ENCODE data around the gene LMO3. TPM values are rescaled to one million over a fixed set of nuclear protein-coding genes. Genes with fewer than 3 reads are reported as not detected.
A peak's percentile ranks its signal among the peaks of the same experiment; 100 is the strongest.

The LMO3 gene
- polyA plus RNA-seq, 3 donors from 2014 or later = not detected

DNA sequence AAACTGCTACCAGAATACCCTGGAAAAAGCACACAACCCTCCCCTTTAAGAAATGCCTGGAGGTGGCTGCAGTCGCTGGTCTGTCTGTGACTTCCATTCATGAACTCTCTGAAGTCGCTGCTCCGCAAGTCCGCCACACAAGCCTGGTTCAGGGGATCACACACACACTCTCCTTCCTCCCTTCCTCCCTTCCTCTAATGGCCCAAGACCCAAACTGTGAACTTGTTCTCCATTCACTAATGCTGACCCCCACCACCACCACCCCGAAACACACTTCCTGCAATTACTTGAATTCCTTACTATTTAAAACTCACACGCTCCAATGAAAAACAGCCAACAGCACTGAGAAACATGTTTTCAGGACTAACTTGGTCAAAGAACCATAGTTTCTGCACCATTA lies 1.0 kb upstream of the LMO3 start:
- Mint-ChIP-seq H3K36me3 (peaks cover 0 to 12% (median 0%) of the 10 kb centered on the region in 3 donors), H3K4me1 (no peaks in the 10 kb centered on the region), H3K4me3 (no peak overlapping the region), H3K27me3 (ENCODE audit: low read depth in 3 of 3) (peaks cover 1 to 11% (median 4%) of the 10 kb centered on the region in 3 donors), H3K27ac (no peak overlapping the region), H3K9me3 (peaks cover 11 to 58% (median 16%) of the 10 kb centered on the region in 6 donors)
- DNase-seq = no peak

DNA sequence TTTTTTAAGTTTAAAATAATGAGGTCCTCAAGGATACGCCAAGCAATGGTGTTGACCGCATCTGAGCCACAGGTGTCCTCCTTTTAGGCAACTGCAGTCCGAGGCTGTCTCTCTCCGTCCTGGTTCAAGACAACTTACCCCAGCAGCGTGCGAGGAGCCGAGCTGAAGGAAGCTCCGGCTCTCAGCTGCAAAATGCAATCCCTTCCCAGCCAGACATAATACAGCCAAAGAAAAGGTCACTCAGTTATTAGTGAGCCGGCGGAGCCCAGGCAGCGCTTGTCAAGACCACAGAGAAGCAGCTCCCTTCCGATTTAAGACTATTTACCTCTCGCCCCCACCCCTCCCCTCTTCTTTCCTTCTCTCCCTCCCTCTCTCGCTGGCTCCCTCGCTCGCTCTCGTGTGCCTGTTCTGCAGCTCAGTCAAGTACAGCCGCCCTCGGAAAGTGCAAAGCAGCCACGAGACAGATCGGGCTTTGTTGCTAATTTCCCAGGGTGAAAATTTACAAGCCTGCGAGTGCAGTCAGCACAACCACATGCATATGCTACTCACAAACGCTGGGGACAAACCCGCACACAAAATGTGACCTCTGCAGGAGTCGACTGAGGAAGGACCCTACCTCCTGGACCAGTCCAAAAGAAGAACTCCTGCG lies 363 bp upstream of the LMO3 start:
- Mint-ChIP-seq H3K27ac (no peak overlapping the region), H3K4me3 (no peak overlapping the region), H3K9me3 (peaks cover 11 to 51% (median 16%) of the 10 kb centered on the region in 6 donors), H3K27me3 (ENCODE audit: low read depth in 3 of 3) (peaks cover 1 to 11% (median 4%) of the 10 kb centered on the region in 3 donors), H3K4me1 (no peaks in the 10 kb centered on the region), H3K36me3 (peaks cover 0 to 12% (median 0%) of the 10 kb centered on the region in 3 donors)
- no peak for DNase-seq

DNA sequence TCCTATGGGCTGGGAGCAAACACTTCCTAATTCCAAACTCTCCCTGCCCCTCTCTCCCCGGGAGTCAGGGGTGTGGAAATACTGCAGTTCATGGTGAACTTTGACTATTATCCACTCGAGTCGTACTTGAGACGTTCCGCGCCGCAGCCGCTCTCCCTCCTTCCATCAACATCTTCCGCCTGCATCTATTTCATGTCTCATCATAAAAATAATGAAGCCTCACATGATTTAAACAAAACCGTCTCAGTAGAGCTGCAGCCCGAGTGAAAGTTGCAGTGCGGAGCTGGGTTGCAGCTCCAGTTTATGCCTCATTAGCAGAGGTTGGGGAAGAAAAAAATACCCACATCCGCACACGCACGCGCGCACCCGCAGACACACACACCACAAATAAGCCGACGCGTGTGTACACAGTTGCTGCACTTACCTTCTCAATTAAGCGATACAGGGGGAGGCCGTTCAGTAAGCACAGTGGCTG lies 283 bp downstream of the LMO3 start:
- peaks cover 0 to 12% (median 0%) of the 10 kb centered on the region in 3 donors for H3K36me3 Mint-ChIP-seq
- H3K27me3 Mint-ChIP-seq (ENCODE audit: low read depth in 3 of 3) = peaks cover 1 to 11% (median 4%) of the 10 kb centered on the region in 3 donors
- no peaks in the 10 kb centered on the region for H3K4me1 Mint-ChIP-seq
- H3K27ac Mint-ChIP-seq = no peak overlapping the region
- H3K9me3 Mint-ChIP-seq = peaks cover 11 to 49% (median 16%) of the 10 kb centered on the region in 6 donors
- peak overlapping the region in 2 of 5 donors; percentile 0 to 33 for H3K4me3 Mint-ChIP-seq
- DNase-seq = no peak

DNA sequence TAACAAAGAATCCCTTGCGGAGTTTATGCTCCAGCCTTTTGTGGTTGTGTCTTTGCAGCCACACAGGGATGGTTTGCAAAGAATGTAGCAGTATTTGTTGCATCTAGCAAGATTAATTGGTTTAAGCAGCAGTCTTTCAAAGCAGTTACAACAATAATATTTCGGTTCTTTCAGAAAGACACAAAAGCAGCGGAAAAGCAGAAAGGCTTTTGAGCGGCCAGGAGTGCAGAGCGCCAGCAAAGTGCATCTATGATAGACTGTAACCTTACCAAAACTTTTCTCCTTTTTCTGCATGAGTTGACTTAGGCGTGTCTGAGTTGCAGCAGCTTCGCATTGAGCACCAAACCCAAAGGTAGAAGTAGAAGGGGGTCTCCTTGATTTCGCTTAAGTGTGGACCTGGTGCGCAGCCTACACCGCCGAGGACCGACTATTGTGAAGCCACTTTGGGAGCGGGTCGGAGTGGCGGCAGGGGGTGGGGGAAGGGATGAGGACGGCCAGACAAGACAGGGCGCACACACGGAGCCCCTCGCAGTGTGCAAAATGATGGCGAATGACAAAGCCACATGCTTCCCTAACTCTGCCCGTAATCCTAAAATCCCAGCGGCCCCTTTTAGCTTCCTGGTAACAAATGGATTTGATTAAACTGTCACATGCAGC lies 1.2 kb downstream of the LMO3 start:
- Mint-ChIP-seq H3K36me3 (peaks cover 0 to 12% (median 0%) of the 10 kb centered on the region in 3 donors), H3K4me1 (no peaks in the 10 kb centered on the region), H3K9me3 (peaks cover 12 to 45% (median 16%) of the 10 kb centered on the region in 6 donors), H3K4me3 (no peak overlapping the region), H3K27ac (no peak overlapping the region), H3K27me3 (ENCODE audit: low read depth in 3 of 3) (peaks cover 1 to 9% (median 4%) of the 10 kb centered on the region in 3 donors)
- DNase-seq = no peak

DNA sequence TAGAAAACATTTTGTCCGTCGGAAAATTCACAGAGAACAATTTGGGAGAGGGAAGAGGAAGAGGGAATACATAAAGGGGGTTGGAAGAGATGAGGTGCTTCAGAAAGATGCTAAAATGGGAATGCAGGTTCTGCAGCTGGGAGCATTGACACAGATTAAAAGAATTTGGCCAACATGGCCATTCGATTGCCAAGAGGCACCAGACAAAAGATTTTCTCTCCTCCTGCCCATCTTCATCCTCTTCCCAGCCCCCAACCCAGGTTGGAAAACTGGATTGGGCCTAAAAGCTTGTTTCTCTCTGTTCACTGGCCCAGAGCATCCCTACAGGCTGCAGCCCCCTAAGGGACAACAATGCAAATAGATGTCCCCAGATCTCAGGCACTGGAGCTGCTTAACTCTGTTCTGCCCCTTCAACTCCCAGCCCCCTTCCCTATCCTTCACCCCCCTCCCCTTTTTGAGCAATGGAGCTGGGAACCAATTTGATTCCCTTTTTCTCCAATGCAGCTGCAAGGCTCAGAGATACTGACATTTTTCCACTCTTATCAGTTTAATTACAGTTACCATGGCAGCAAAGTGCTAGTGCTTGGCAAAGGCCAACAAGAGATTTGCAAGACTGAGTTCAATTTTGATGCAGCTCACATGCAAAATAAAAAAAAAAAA lies 1.9 kb downstream of the LMO3 start:
- H3K36me3 Mint-ChIP-seq = peaks cover 0 to 12% (median 0%) of the 10 kb centered on the region in 3 donors

DNA sequence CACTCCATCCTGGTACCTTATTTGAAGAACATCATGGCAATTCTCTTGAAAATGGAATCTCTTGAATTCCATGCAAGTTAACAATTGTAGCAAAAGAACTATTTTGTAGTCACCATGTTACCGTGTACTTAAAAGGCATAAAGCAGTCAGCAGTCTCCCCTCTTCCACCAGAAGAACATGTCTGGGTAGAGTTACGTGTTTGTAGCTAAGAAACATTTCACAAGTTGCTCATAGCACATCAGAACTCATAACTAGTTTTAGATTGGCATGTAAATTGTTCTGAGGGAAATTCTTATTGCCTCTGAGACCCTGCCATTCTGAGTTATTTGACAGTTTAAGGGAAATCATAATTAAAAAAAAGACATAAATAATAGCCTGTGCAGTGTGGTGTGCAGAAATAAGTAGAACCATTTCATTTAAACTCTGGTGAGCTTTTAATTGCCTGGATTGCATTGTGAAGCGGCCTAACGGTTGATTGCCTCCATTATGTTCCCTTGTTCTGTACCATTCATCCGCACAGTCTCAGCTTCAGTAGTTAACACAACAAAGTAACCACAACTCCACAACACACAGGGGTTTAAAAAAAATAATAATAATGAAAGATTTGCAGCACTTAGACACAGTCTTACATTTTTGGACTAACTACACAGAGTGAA lies 2.6 kb downstream of the LMO3 start:
- H3K27ac Mint-ChIP-seq = no peak overlapping the region
- peaks cover 0 to 9% (median 4%) of the 10 kb centered on the region in 3 donors for H3K27me3 Mint-ChIP-seq (ENCODE audit: low read depth in 3 of 3)
- H3K36me3 Mint-ChIP-seq = peaks cover 0 to 12% (median 0%) of the 10 kb centered on the region in 3 donors
- H3K4me1 Mint-ChIP-seq = no peaks in the 10 kb centered on the region
- DNase-seq = no peak
- no peak overlapping the region for H3K4me3 Mint-ChIP-seq
- H3K9me3 Mint-ChIP-seq = peaks cover 15 to 43% (median 19%) of the 10 kb centered on the region in 6 donors

More for the DNA sequence above, 1.9 kb downstream of the LMO3 start:
- no peaks in the 10 kb centered on the region for H3K4me1 Mint-ChIP-seq
- H3K27me3 Mint-ChIP-seq (ENCODE audit: low read depth in 3 of 3) = peaks cover 0 to 9% (median 4%) of the 10 kb centered on the region in 3 donors
- peaks cover 15 to 45% (median 18%) of the 10 kb centered on the region in 6 donors for H3K9me3 Mint-ChIP-seq
- no peak overlapping the region for H3K4me3 Mint-ChIP-seq
- H3K27ac Mint-ChIP-seq = no peak overlapping the region
- no peak for DNase-seq

DNA sequence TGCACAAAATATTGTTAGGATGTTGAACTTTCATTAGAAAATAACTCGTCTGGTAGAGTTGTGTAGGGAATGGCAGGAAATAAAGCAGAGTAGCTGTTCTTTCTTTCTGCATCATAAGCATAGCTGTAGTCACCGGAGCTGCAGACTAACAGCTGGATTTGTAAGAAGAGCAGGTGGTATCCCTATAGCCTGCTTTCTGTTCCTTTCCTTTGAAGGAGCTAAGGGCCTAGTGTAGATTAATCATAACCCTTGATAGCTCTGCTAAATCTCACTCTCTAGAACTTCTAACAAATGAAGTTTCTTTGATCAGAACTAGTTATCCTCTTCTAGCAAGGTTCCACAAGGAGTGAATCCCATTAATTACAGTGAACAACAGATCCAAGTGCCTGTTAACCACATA lies 3.5 kb downstream of the LMO3 start:
- Mint-ChIP-seq H3K4me3 (no peak overlapping the region), H3K36me3 (peaks cover 0 to 8% (median 0%) of the 10 kb centered on the region in 3 donors), H3K27ac (no peak overlapping the region), H3K27me3 (ENCODE audit: low read depth in 3 of 3) (peaks cover 0 to 7% (median 4%) of the 10 kb centered on the region in 3 donors), H3K9me3 (peaks cover 12 to 34% (median 15%) of the 10 kb centered on the region in 6 donors), H3K4me1 (no peaks in the 10 kb centered on the region)
- no peak for DNase-seq

DNA sequence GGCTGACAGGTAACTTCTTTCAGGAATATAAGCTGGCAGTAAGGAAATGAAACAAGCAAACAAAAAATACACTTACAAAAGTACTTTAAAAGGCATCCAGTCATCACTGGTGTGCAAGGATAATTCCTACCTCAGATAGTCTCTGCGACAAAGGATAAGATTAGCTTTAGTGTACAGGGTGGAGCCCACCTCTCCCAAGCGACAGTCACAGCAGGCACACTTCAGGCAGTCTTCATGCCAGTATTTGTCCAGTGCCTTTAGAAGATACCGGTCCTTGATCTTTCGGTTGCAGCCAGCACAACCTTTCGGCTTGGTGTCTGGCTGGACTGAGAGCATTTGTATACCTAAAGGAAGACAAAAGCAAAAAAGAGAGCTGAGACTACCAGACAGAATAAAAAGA lies 5.4 kb downstream of the LMO3 start:
- peaks cover 0 to 4% (median 0%) of the 10 kb centered on the region in 3 donors for H3K36me3 Mint-ChIP-seq
- peaks cover 5 to 30% (median 9%) of the 10 kb centered on the region in 6 donors for H3K9me3 Mint-ChIP-seq
- peaks cover 0 to 4% (median under 1%) of the 10 kb centered on the region in 3 donors for H3K27me3 Mint-ChIP-seq (ENCODE audit: low read depth in 3 of 3)

DNA sequence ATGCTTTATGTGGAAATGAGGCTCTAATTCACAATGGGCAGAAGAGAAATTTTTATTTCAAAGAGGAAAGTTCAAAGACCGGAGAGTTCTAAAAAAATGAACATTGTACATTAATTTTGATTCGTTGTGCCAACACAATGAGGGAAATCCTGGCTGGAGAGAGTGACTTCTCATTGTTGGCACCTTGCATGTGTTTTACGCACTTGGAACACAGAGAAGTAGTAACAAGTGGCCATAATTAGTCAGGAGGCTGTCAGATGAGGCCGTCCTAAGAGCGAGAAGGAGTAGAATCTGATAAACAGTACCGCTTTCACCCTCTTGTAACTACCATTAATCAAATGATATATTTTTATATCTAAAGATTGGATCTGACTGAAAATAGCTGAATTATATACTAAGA lies 6.9 kb downstream of the LMO3 start:
- Mint-ChIP-seq H3K4me3 (no peak overlapping the region), H3K36me3 (peaks cover 0 to 4% (median 0%) of the 10 kb centered on the region in 3 donors), H3K27ac (no peak overlapping the region), H3K9me3 (peaks cover 4 to 22% (median 8%) of the 10 kb centered on the region in 6 donors), H3K4me1 (no peaks in the 10 kb centered on the region), H3K27me3 (ENCODE audit: low read depth in 3 of 3) (peaks cover 0 to 3% (median 0%) of the 10 kb centered on the region in 3 donors)
- no peak for DNase-seq

More for the DNA sequence above, 5.4 kb downstream of the LMO3 start:
- Mint-ChIP-seq H3K27ac (no peak overlapping the region), H3K4me1 (no peaks in the 10 kb centered on the region), H3K4me3 (no peak overlapping the region)
- no peak for DNase-seq

DNA sequence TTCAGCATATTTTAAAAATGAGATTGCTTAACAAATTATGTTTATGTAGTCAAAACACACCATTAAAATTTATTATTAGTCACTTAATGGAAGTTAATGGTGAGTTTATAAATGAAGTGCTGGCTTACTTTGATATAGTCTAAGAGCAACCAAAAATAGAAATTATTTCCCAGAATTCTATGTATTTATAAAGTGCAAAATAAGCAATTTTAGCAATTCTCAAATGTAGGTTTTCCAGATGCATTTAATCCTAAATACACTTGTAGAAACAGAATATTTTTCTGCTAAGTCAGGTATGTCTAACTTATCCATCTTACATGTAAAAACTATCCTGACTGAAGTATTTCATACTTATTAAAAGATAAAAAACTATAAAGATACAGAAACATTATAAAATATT lies 11.2 kb downstream of the LMO3 start:
- Mint-ChIP-seq H3K27ac (no peak overlapping the region), H3K4me1 (no peaks in the 10 kb centered on the region), H3K4me3 (no peak overlapping the region), H3K36me3 (no peaks in the 10 kb centered on the region), H3K27me3 (ENCODE audit: low read depth in 3 of 3) (peaks cover 0 to 1% (median 0%) of the 10 kb centered on the region in 3 donors), H3K9me3 (peaks cover 0 to 32% (median 9%) of the 10 kb centered on the region in 6 donors)
- no peak for DNase-seq

DNA sequence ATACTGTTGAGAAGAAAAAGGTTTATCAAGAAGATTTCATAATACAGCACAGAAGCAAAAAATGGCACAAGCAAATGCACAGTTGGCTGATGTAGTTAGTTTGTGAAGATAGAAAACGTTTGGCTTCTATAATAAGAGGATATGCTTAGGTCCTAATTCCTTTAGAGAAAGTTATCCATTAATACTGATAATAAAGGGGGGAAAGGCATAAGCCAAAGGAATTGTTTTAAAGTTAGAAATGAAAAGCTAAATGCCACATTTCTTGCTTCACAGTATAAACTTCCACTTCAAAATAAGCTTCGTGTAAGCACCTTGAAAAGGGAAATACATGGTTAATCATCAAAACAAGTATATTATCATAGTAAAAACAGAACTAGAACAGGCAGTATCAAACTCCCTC lies 12.4 kb downstream of the LMO3 start:
- no peak for DNase-seq
- Mint-ChIP-seq H3K4me1 (no peaks in the 10 kb centered on the region), H3K27me3 (ENCODE audit: low read depth in 3 of 3) (peaks cover 0 to 2% (median 0%) of the 10 kb centered on the region in 3 donors), H3K36me3 (no peaks in the 10 kb centered on the region), H3K27ac (no peak overlapping the region), H3K4me3 (no peak overlapping the region), H3K9me3 (peaks cover 0 to 29% (median 8%) of the 10 kb centered on the region in 6 donors)

DNA sequence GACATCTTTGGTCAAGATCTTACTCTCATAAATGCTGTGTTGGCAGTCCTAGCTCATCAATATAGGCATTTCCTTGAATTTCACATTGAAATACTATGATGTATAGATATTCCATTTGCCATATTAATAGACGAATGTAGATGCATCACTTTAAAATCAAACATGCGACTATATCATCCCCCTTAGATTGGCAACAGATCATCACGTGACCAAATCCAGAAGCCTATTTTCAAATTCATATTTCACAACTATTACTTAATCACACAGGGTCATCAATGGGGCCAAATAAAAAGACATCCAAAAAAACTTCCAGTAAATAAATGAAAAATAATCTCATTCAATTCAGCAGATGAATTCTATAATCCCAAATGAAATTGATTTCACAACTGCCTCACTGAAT lies 15.3 kb downstream of the LMO3 start:
- Mint-ChIP-seq H3K4me3 (no peak overlapping the region), H3K27ac (no peak overlapping the region), H3K36me3 (no peaks in the 10 kb centered on the region), H3K9me3 (peaks cover 0 to 36% (median 10%) of the 10 kb centered on the region in 6 donors), H3K4me1 (no peaks in the 10 kb centered on the region), H3K27me3 (ENCODE audit: low read depth in 3 of 3) (peaks cover 0 to 2% (median 0%) of the 10 kb centered on the region in 3 donors)
- DNase-seq = no peak

DNA sequence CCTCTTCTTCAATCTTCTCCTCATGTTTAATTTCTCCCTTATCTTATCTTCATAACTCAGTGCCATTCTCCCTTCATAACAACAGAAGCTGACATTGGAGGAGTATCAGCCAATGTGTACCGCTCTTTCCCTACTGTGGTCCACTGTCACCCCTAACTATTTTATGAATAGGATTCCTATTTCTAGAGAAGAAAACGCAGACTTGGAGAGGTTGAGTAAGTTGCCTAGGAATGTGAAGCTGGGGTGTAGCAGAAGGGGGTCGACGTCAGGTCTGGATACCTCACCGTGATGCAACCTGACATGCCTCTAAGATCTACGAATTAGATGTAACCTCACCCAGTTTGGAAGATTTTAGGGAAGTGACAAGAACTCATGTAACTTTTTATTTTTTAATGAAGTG lies 17.1 kb downstream of the LMO3 start:
- H3K9me3 Mint-ChIP-seq = peaks cover 4 to 46% (median 13%) of the 10 kb centered on the region in 6 donors
- H3K27me3 Mint-ChIP-seq (ENCODE audit: low read depth in 3 of 3) = peaks cover 0 to 2% (median 0%) of the 10 kb centered on the region in 3 donors
- H3K4me3 Mint-ChIP-seq = no peak overlapping the region
- H3K36me3 Mint-ChIP-seq = no peaks in the 10 kb centered on the region
- DNase-seq = no peak
- no peaks in the 10 kb centered on the region for H3K4me1 Mint-ChIP-seq
- no peak overlapping the region for H3K27ac Mint-ChIP-seq
